Chondrocyte (in vitro differentiated cells): ENCODE results near the gene TDRD9. TPM values are rescaled to one million over a fixed set of nuclear protein-coding genes. Genes with fewer than 3 reads are reported as not detected.

Source experiments
- DNase-seq: peaks from one replicate; pipeline ENCODE4 v3.0.0; 2021; ENCODE audit warnings: mixed read lengths, low spot score
- H3K27ac Mint-ChIP-seq: one replicate; pipeline ENCODE4 v1.8.0; 2021; ENCODE audit warnings: mild to moderate bottlenecking, moderate library complexity, mixed read lengths; ENCODE audit not compliant: unreplicated experiment
- H3K27me3 Mint-ChIP-seq: 2 replicates; pipeline ENCODE4 v1.8.0; 2021; ENCODE audit warnings: low read depth, mixed read lengths
- H3K36me3 Mint-ChIP-seq: 2 replicates; pipeline ENCODE4 v1.8.0; 2021; ENCODE audit warnings: low read depth, mixed read lengths
- H3K4me1 Mint-ChIP-seq: 2 replicates; pipeline ENCODE4 v1.8.0; 2021; ENCODE audit warnings: low read depth, mild to moderate bottlenecking, mixed read lengths
- H3K4me3 Mint-ChIP-seq: one replicate; pipeline ENCODE4 v1.8.0; 2021; ENCODE audit warnings: mild to moderate bottlenecking, moderate library complexity, mixed read lengths; ENCODE audit not compliant: unreplicated experiment
- H3K9me3 Mint-ChIP-seq: 2 replicates; pipeline ENCODE4 v1.8.0; 2021; ENCODE audit warnings: low read depth, mixed read lengths
- CTCF ChIP-seq: fragments of 200-600 bp; sonication (generic); IDR thresholded peaks from 2 replicates; pipeline ENCODE4 v1.5.0; 2021; ENCODE audit warnings: antibody characterized with exemption, mild to moderate bottlenecking, moderate library complexity
- total RNA-seq: library from RNA; stranded (reverse); gene quantifications from 3 replicates; pipeline ENCODE4 v1.2.1, GENCODE V29; 2021

Gene TDRD9
- total RNA-seq, 1 donor from 2014 or later: not detected

GRCh38 chr14:103994535-103995184 is 66.4 kb downstream of the TDRD9 start:
- peaks cover 3% of the 10 kb centered on the region for H3K9me3 Mint-ChIP-seq
- TF ChIP-seq CTCF: no peak
- no peak overlapping the region for H3K27ac Mint-ChIP-seq
- peaks cover 1% of the 10 kb centered on the region for H3K36me3 Mint-ChIP-seq
- H3K4me1 Mint-ChIP-seq: no peaks in the 10 kb centered on the region
- DNase-seq: no peak
- H3K27me3 Mint-ChIP-seq: peaks cover 27% of the 10 kb centered on the region
- no peak overlapping the region for H3K4me3 Mint-ChIP-seq

DNA sequence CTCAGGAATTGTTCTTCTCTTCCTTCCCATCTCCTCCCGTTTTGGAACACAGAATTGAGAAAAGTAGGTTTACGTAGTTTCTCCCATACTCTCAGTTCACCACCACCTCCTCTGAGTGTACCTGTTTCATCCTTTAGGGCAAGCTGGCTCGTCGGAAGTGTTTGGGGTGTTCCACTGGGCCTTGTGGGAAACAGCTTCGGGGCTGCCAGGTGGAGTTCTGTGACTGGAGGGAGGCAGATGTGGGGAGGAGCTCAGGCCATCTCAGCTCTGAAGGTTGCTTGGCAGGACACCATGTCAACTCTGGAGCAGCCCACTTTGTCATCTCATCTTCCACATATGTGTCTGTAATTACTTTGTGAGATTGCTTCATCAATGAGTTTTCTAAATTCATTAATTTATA is 67.6 kb downstream of the TDRD9 start:
- no peak overlapping the region for H3K27ac Mint-ChIP-seq
- no peaks in the 10 kb centered on the region for H3K9me3 Mint-ChIP-seq
- TF ChIP-seq CTCF: no peak
- no peak for DNase-seq
- no peak overlapping the region for H3K4me3 Mint-ChIP-seq
- H3K27me3 Mint-ChIP-seq: peaks cover 23% of the 10 kb centered on the region
- peaks cover 1% of the 10 kb centered on the region for H3K36me3 Mint-ChIP-seq
- no peaks in the 10 kb centered on the region for H3K4me1 Mint-ChIP-seq

GRCh38 chr14:103997391-103997790 is 69.1 kb downstream of the TDRD9 start:
- no peak for DNase-seq
- TF ChIP-seq CTCF: no peak
- Mint-ChIP-seq H3K4me1 (no peaks in the 10 kb centered on the region), H3K4me3 (no peak overlapping the region), H3K27ac (no peak overlapping the region), H3K9me3 (no peaks in the 10 kb centered on the region), H3K27me3 (peaks cover 23% of the 10 kb centered on the region), H3K36me3 (peaks cover 1% of the 10 kb centered on the region)

- no peak overlapping the region for H3K27ac Mint-ChIP-seq
- no peak for DNase-seq
- peaks cover 1% of the 10 kb centered on the region for H3K36me3 Mint-ChIP-seq
- H3K27me3 Mint-ChIP-seq: peaks cover 24% of the 10 kb centered on the region
- no peak for TF ChIP-seq CTCF
- H3K4me3 Mint-ChIP-seq: no peak overlapping the region
- no peaks in the 10 kb centered on the region for H3K4me1 Mint-ChIP-seq
- H3K9me3 Mint-ChIP-seq: no peaks in the 10 kb centered on the region
These were observed 69.8 kb downstream of the TDRD9 start for GRCh38 chr14:103998027-103998426.

GRCh38 chr14:103999795-104000440 is 71.7 kb downstream of the TDRD9 start:
- peaks cover 1% of the 10 kb centered on the region for H3K36me3 Mint-ChIP-seq
- peaks cover 17% of the 10 kb centered on the region for H3K27me3 Mint-ChIP-seq
- H3K27ac Mint-ChIP-seq: no peak overlapping the region
- H3K9me3 Mint-ChIP-seq: no peaks in the 10 kb centered on the region
- H3K4me1 Mint-ChIP-seq: no peaks in the 10 kb centered on the region
- no peak overlapping the region for H3K4me3 Mint-ChIP-seq
- no peak for TF ChIP-seq CTCF
- DNase-seq: no peak
